Heart left ventricle (tissue), 16 donors: ENCODE data around the gene CDA. TPM values are rescaled to one million over a fixed set of nuclear protein-coding genes. Genes with fewer than 3 reads are reported as not detected.

Experiments used
- ATAC-seq, 4 donors: fragments of 200-7000 bp; cut with Tn5 transposase; one replicate each; pipeline ENCODE4 v1.9.1; 2020 to 2022; ENCODE audit warnings: moderate library complexity in 4 of 4, mild to moderate bottlenecking in 3 of 4, moderate number of reproducible peaks in 1 of 4
- DNase-seq, 5 donors: peaks; one replicate each; pipeline ENCODE4 v3.0.0-alpha.2; 2020
- H3K27ac ChIP-seq, 12 donors: fragments of 200-600 bp; sonication (generic) in 4 of 12; one replicate each; pipeline versions ENCODE4 v1.5.0 to v1.8.0; 2016 to 2022; ENCODE audit warnings: mild to moderate bottlenecking in 2 of 12
- H3K27me3 ChIP-seq, 9 donors: fragments of 200-600 bp; sonication (generic) in 2 of 9; one replicate each; pipeline versions ENCODE4 v1.5.1 to v1.8.0; 2016 to 2022; ENCODE audit warnings: mild to moderate bottlenecking in 3 of 9
- H3K36me3 ChIP-seq, 9 donors: fragments of 200-600 bp; sonication (generic) in 2 of 9; one replicate each; pipeline versions ENCODE4 v1.5.0 to v1.8.0; 2018 to 2022; ENCODE audit warnings: mild to moderate bottlenecking in 2 of 9
- H3K4me1 ChIP-seq, 12 donors: fragments of 200-600 bp; sonication (generic) in 4 of 12; one replicate each; pipeline versions ENCODE4 v1.5.0 to v1.8.0; 2016 to 2022; ENCODE audit warnings: mild to moderate bottlenecking in 3 of 12
- H3K4me3 ChIP-seq, 12 donors: fragments of 200-600 bp; sonication (generic) in 4 of 12; one replicate each; pipeline versions ENCODE4 v1.5.0 to v1.8.0; 2017 to 2022; ENCODE audit warnings: mild to moderate bottlenecking in 9 of 12, moderate library complexity in 4 of 12
- H3K9me3 ChIP-seq, 12 donors: fragments of 200-600 bp; sonication (generic) in 4 of 12; one replicate each; pipeline versions ENCODE4 v1.5.0 to v1.8.0; 2016 to 2022; ENCODE audit warnings: mild to moderate bottlenecking in 1 of 12
- POLR2A ChIP-seq, 2 donors: fragments of 450-650 bp; IDR thresholded peaks; one replicate each; pipeline ENCODE4 v1.6.1; 2017; ENCODE audit warnings: antibody characterized with exemption in 2 of 2, mild to moderate bottlenecking in 2 of 2, moderate library complexity in 2 of 2
- WGBS, 4 donors: extraction: QIAGEN DNeasy Blood & Tissue Kit in 2 of 4; methylation state at CpG; one replicate each; pipeline versions ENCODE4 v1.1.5 to v1.1.7; 2013 to 2018; 5-methylcytosine and 5-hydroxymethylcytosine counted together
- intact Hi-C, 10 donors: fragments of 100-400 bp; cut with DNase I; formaldehyde crosslinking; loops; one replicate each; pipeline versions ENCODE4 v1.11.1 to v1.14.2; 2022
- polyA plus RNA-seq, 2 donors: library from polyadenylated mRNA; stranded (reverse); fragments of 200-250 nt; gene quantifications; one replicate each; pipeline ENCODE4 v1.2.3, GENCODE V29; 2013
- total RNA-seq, 9 donors: library from RNA; depleted of rRNA in 2 of 9; stranded (reverse); fragments of >200 nt in 2 of 9; fragmentation: NEBNext Ultra II Directional in 3 of 9; extraction: Animal tissue kit (Norgen Biotek cat#: 25700) in 3 of 9; gene quantifications; one replicate each; pipeline versions ENCODE4 v1.1.0 to v1.2.4, GENCODE V29; 2016 to 2023
- TF ChIP-seq, protein P1 (sequence below), 12 donors: fragments of 200-600 bp; sonication (generic) in 4 of 12; IDR thresholded peaks; one replicate each; pipeline versions ENCODE4 v1.5.0 to v1.8.0; 2018 to 2022; ENCODE audit warnings: antibody characterized with exemption in 12 of 12, mild to moderate bottlenecking in 5 of 12
- donor health status: ischemic (EF 13 %, LVEDD 7.1; RV severe dilation, severe dysfunction).
- donor health status: healthy with polysubstance abuse.
- donor health status: DM: no; HTN: yes; CAD: no.
- donor health status: DM: no; HTN: no; CAD: no.
- donor health status: ischemic (EF 25% LVEDD 6.9; RV normal size, moderate dysfunction).
- donor health status: ischemic (EF 25% LVEDD 5.7; RV mildly dilated, moderate dysfunction).
- donor health status: healthy.
- donor health status: DM: yes; HTN: yes; CAD: no.
- donor health status: ischemic (EF 35%, LVEDD 5.7; RV mildly dilated, moderate dysfunction).
- donor health status: nonischemic (EF 11% LVEDD 7.7; RV severe dilation, severe dysfunction).
- donor health status: DM: yes; HTN: yes; CAD: no.
- donor health status: PGD.
- donor health status: ischemic (EF 29% LVEDD 5.4; RV normal size, mild dysfunction).
- donor health status: nonischemic (EF 23%, LVEDD 6.1; RV moderate dilation, normal function).

CDA gene
- total and polyA plus RNA-seq, 11 donors = 0.63 to 7.6 (median 2.9) TPM

GRCh38 chr1:20555025-20555757 lies 33.7 kb upstream of the CDA start:
- H3K4me3 ChIP-seq = peak overlapping the region in 6 of 12 donors; percentile 1 to 62 (median 42)
- peak in 4 of 5 donors; percentile 41 to 63 (median 46) for DNase-seq
- TF ChIP-seq, protein P1, sequence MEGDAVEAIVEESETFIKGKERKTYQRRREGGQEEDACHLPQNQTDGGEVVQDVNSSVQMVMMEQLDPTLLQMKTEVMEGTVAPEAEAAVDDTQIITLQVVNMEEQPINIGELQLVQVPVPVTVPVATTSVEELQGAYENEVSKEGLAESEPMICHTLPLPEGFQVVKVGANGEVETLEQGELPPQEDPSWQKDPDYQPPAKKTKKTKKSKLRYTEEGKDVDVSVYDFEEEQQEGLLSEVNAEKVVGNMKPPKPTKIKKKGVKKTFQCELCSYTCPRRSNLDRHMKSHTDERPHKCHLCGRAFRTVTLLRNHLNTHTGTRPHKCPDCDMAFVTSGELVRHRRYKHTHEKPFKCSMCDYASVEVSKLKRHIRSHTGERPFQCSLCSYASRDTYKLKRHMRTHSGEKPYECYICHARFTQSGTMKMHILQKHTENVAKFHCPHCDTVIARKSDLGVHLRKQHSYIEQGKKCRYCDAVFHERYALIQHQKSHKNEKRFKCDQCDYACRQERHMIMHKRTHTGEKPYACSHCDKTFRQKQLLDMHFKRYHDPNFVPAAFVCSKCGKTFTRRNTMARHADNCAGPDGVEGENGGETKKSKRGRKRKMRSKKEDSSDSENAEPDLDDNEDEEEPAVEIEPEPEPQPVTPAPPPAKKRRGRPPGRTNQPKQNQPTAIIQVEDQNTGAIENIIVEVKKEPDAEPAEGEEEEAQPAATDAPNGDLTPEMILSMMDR (IDR thresholded peaks at IDR 0.05) = no peak
- no peak for TF ChIP-seq POLR2A (IDR thresholded peaks at IDR 0.05)
- H3K4me1 ChIP-seq = peaks cover 0 to 46% (median 20%) of the 10 kb centered on the region in 12 donors
- peak overlapping the region in 10 of 12 donors; percentile 0 to 74 (median 30) for H3K27ac ChIP-seq
- H3K27me3 ChIP-seq = peaks cover 6 to 42% (median 12%) of the 10 kb centered on the region in 9 donors
- 25 to 43% (median 33%) methylated on average over 6 to 7 of the region's 7 CpGs for WGBS, 4 donors
- no peaks in the 10 kb centered on the region for H3K9me3 ChIP-seq
- ATAC-seq = peak in 3 of 4 donors; percentile 11 to 39 (median 22)
- no peaks in the 10 kb centered on the region for H3K36me3 ChIP-seq
- intact Hi-C loops = no loop called here

- H3K36me3 ChIP-seq = no peaks in the 10 kb centered on the region
- H3K9me3 ChIP-seq = no peaks in the 10 kb centered on the region
- TF ChIP-seq, protein P1 (IDR thresholded peaks at IDR 0.05) = no peak
- no peak for TF ChIP-seq POLR2A (IDR thresholded peaks at IDR 0.05)
- DNase-seq = no peak
- H3K4me1 ChIP-seq = peaks cover 0 to 45% (median 20%) of the 10 kb centered on the region in 12 donors
- ATAC-seq = no peak
- peaks cover 6 to 42% (median 12%) of the 10 kb centered on the region in 9 donors for H3K27me3 ChIP-seq
- intact Hi-C loops = no loop called here
- peak overlapping the region in 2 of 12 donors; percentile 15 to 62 for H3K4me3 ChIP-seq
- H3K27ac ChIP-seq = peak overlapping the region in 6 of 12 donors; percentile 15 to 74 (median 42)
- WGBS, 4 donors = 71 to 84% (median 76%) methylated on average over 4 of the region's 4 CpGs
Observed at GRCh38 chr1:20555758-20556120, 33.2 kb upstream of the CDA start.

- H3K9me3 ChIP-seq = no peaks in the 10 kb centered on the region
- no peak for TF ChIP-seq POLR2A (IDR thresholded peaks at IDR 0.05)
- TF ChIP-seq, protein P1 (IDR thresholded peaks at IDR 0.05) = no peak
- intact Hi-C loops = no loop called here
- H3K27me3 ChIP-seq = peaks cover 0 to 18% (median 5%) of the 10 kb centered on the region in 9 donors
- H3K27ac ChIP-seq = peak overlapping the region in 1 of 12 donors; percentile 56
- no peaks in the 10 kb centered on the region for H3K36me3 ChIP-seq
- H3K4me3 ChIP-seq = no peak overlapping the region
- peak in 1 of 5 donors; percentile 23 for DNase-seq
- ATAC-seq = peak in 3 of 4 donors; percentile 10 to 52 (median 27)
- 55 to 64% (median 62%) methylated on average over 5 of the region's 5 CpGs for WGBS, 4 donors
- peaks cover 0 to 31% (median 11%) of the 10 kb centered on the region in 12 donors for H3K4me1 ChIP-seq
Observed at GRCh38 chr1:20558191-20558590, 30.7 kb upstream of the CDA start.

- Histone ChIP-seq H3K4me1 (peaks cover 0 to 13% (median 2%) of the 10 kb centered on the region in 12 donors), H3K27me3 (no peaks in the 10 kb centered on the region), H3K9me3 (no peaks in the 10 kb centered on the region), H3K27ac (no peak overlapping the region), H3K4me3 (no peak overlapping the region), H3K36me3 (no peaks in the 10 kb centered on the region)
- 77 to 100% (median 92%) methylated on average over 1 of the region's 1 CpG for WGBS, 4 donors
- DNase-seq = no peak
- intact Hi-C loops = no loop called here
- TF ChIP-seq POLR2A (IDR thresholded peaks at IDR 0.05) = no peak
- TF ChIP-seq, protein P1 (IDR thresholded peaks at IDR 0.05) = no peak
- ATAC-seq = no peak
Observed at GRCh38 chr1:20560966-20561365, 27.9 kb upstream of the CDA start.
